ENCODE data around the gene FAR2.

The FAR2 gene

GRCh38 chr12:29204521-29204920 is 55.4 kb downstream of the FAR2 start:
- no peak for DNase-seq (ENCODE audit: low read depth)

GRCh38 chr12:29207120-29207519 is 58.0 kb downstream of the FAR2 start:
- DNase-seq (ENCODE audit: low read depth) = peak; percentile 50

- no peak for DNase-seq (ENCODE audit: low read depth)
These were observed 59.0 kb downstream of the FAR2 start for GRCh38 chr12:29208060-29208459.

GRCh38 chr12:29208936-29209701 is 60.0 kb downstream of the FAR2 start:
- no peak for DNase-seq (ENCODE audit: low read depth)

- DNase-seq (ENCODE audit: low read depth) = no peak
These were observed 62.6 kb downstream of the FAR2 start for GRCh38 chr12:29211696-29212095.

- no peak for DNase-seq (ENCODE audit: low read depth)
These were observed 63.8 kb downstream of the FAR2 start for GRCh38 chr12:29212682-29213403.

GRCh38 chr12:29216266-29216665 is 67.2 kb downstream of the FAR2 start:
- DNase-seq (ENCODE audit: low read depth) = no peak

- no peak for DNase-seq (ENCODE audit: low read depth)
These were observed 67.9 kb downstream of the FAR2 start for GRCh38 chr12:29216797-29217575.

- no peak for DNase-seq (ENCODE audit: low read depth)
These were observed 71.7 kb downstream of the FAR2 start for GRCh38 chr12:29220632-29221336.

GRCh38 chr12:29222200-29222599 is 73.1 kb downstream of the FAR2 start:
- no peak for DNase-seq (ENCODE audit: low read depth)

GRCh38 chr12:29223426-29223825 is 74.3 kb downstream of the FAR2 start:
- DNase-seq (ENCODE audit: low read depth) = peak; percentile 25

- DNase-seq (ENCODE audit: low read depth) = peak; percentile 23
These were observed 75.0 kb downstream of the FAR2 start for GRCh38 chr12:29223956-29224543.

- DNase-seq (ENCODE audit: low read depth) = peak; percentile 39
These were observed 75.5 kb downstream of the FAR2 start for GRCh38 chr12:29224572-29224971.

GRCh38 chr12:29225834-29226233 is 76.8 kb downstream of the FAR2 start:
- DNase-seq (ENCODE audit: low read depth) = no peak

GRCh38 chr12:29226616-29227015 is 77.5 kb downstream of the FAR2 start:
- peak; percentile 63 for DNase-seq (ENCODE audit: low read depth)

- no peak for DNase-seq (ENCODE audit: low read depth)
These were observed 79.5 kb downstream of the FAR2 start for GRCh38 chr12:29228474-29229157.

GRCh38 chr12:29229158-29229505 is 80.1 kb downstream of the FAR2 start:
- no peak for DNase-seq (ENCODE audit: low read depth)

- DNase-seq (ENCODE audit: low read depth) = no peak
These were observed 80.9 kb downstream of the FAR2 start for GRCh38 chr12:29229937-29230336.

GRCh38 chr12:29230800-29231560 is 81.9 kb downstream of the FAR2 start:
- no peak for DNase-seq (ENCODE audit: low read depth)

- DNase-seq (ENCODE audit: low read depth) = peak; percentile 42
These were observed 83.0 kb downstream of the FAR2 start for GRCh38 chr12:29232086-29232485.
